ENCODE measurements around the gene PFAS.
A peak's percentile ranks its signal among the peaks of the same experiment; 100 is the strongest.

PFAS gene

DNA sequence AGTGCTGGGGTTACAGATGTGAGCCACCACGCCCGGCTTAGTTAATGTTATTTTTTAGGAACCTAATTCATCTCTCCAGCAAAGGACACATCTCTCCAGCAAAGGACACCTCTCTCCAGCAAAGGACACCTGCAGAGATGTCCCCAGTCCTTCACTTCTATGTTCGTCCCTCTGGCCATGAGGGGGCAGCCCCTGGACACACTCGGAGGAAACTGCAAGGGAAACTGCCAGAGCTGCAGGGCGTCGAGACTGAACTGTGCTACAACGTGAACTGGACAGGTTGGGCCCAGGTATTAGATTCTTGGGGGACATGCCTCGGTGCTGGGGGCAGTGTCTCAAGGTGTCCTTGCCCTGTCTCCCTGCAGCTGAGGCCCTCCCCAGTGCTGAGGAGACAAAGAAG, 4.7 kb downstream of the PFAS start:
- H3F3A ChIP-seq (ENCODE audit: insufficient read depth, low read length), result no peaks in the 10 kb centered on the region
- H2AFZ ChIP-seq (ENCODE audit: low read length), result no peak overlapping the region
- H4K20me1 ChIP-seq (ENCODE audit: insufficient read depth, low read length), result no peaks in the 10 kb centered on the region
- no peak overlapping the region for H3K27ac ChIP-seq (ENCODE audit: low read depth, low read length, poor library complexity, severe bottlenecking)
- H3K4me3 ChIP-seq (ENCODE audit: low read depth, low read length, poor library complexity, severe bottlenecking), result no peak overlapping the region
- H3K4me2 ChIP-seq (ENCODE audit: low read length), result no peak overlapping the region
- H3K9ac ChIP-seq (ENCODE audit: low read length), result no peak overlapping the region
- peaks cover 49% of the 10 kb centered on the region for H3K36me3 ChIP-seq (ENCODE audit: insufficient read depth, low read length)
- no peak for TF ChIP-seq EZH2 (IDR thresholded peaks at IDR 0.05; ENCODE audit: borderline replicate concordance, low read length)
- TF ChIP-seq, protein P1, sequence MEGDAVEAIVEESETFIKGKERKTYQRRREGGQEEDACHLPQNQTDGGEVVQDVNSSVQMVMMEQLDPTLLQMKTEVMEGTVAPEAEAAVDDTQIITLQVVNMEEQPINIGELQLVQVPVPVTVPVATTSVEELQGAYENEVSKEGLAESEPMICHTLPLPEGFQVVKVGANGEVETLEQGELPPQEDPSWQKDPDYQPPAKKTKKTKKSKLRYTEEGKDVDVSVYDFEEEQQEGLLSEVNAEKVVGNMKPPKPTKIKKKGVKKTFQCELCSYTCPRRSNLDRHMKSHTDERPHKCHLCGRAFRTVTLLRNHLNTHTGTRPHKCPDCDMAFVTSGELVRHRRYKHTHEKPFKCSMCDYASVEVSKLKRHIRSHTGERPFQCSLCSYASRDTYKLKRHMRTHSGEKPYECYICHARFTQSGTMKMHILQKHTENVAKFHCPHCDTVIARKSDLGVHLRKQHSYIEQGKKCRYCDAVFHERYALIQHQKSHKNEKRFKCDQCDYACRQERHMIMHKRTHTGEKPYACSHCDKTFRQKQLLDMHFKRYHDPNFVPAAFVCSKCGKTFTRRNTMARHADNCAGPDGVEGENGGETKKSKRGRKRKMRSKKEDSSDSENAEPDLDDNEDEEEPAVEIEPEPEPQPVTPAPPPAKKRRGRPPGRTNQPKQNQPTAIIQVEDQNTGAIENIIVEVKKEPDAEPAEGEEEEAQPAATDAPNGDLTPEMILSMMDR (IDR thresholded peaks at IDR 0.05; ENCODE audit: low read length), result peak; percentile 32; the same call in 1 of the 2 replicates
- peaks cover 20% of the 10 kb centered on the region for H3K79me2 ChIP-seq (ENCODE audit: insufficient read depth, low read length)
- no peaks in the 10 kb centered on the region for H3K9me3 ChIP-seq (ENCODE audit: low read length)
- no peaks in the 10 kb centered on the region for H3K27me3 ChIP-seq (ENCODE audit: insufficient read depth, low read length)
- no peaks in the 10 kb centered on the region for H3K9me2 ChIP-seq (ENCODE audit: low read depth, low read length)
- H3K4me1 ChIP-seq (ENCODE audit: insufficient read depth, low read length, severe bottlenecking), result peaks cover 13% of the 10 kb centered on the region

DNA sequence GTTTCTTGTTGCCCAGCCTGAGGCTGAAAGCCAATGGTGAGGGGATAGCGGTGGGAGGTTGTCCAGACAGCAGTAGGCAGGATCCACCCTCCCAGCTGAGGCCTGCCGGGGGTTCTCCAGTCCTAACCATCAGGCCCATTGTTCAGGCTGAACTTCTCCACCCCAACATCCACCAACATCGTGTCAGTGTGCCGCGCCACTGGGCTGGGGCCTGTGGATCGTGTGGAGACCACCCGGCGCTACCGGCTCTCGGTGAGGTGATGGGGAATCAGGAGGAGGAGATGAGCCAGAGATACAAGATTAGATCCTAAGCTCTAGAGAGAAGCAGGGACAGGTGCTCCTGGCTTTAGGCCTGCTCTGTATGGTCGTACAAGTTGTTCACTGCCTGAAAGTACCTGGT, 5.8 kb downstream of the PFAS start:
- Histone ChIP-seq H4K20me1 (ENCODE audit: insufficient read depth, low read length) (no peaks in the 10 kb centered on the region), H3K36me3 (ENCODE audit: insufficient read depth, low read length) (peaks cover 60% of the 10 kb centered on the region), H2AFZ (ENCODE audit: low read length) (no peak overlapping the region), H3K9me2 (ENCODE audit: low read depth, low read length) (no peaks in the 10 kb centered on the region), H3K27ac (ENCODE audit: low read depth, low read length, poor library complexity, severe bottlenecking) (no peak overlapping the region), H3K4me1 (ENCODE audit: insufficient read depth, low read length, severe bottlenecking) (peaks cover 9% of the 10 kb centered on the region), H3K4me2 (ENCODE audit: low read length) (no peak overlapping the region), H3K27me3 (ENCODE audit: insufficient read depth, low read length) (no peaks in the 10 kb centered on the region), H3F3A (ENCODE audit: insufficient read depth, low read length) (no peaks in the 10 kb centered on the region), H3K79me2 (ENCODE audit: insufficient read depth, low read length) (peaks cover 14% of the 10 kb centered on the region), H3K4me3 (ENCODE audit: low read depth, low read length, poor library complexity, severe bottlenecking) (no peak overlapping the region), H3K9me3 (ENCODE audit: low read length) (no peaks in the 10 kb centered on the region), H3K9ac (ENCODE audit: low read length) (no peak overlapping the region)
- TF ChIP-seq, protein P1 (IDR thresholded peaks at IDR 0.05; ENCODE audit: low read length), result no peak
- TF ChIP-seq EZH2 (IDR thresholded peaks at IDR 0.05; ENCODE audit: borderline replicate concordance, low read length), result no peak

DNA sequence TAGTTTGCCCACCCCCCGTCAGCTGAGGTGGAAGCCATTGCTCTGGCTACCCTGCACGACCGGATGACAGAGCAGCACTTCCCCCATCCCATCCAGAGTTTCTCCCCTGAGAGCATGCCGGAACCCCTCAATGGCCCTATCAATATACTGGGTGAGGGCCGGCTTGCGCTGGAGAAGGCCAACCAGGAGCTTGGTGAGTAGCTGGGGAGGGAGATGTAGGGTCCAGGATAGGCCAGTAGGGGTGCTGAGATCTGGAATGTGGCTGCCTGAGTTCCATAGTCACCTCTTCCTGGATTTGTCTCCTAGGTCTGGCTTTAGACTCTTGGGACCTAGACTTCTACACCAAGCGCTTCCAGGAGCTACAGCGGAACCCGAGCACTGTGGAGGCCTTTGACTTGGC, 6.4 kb downstream of the PFAS start:
- peaks cover 66% of the 10 kb centered on the region for H3K36me3 ChIP-seq (ENCODE audit: insufficient read depth, low read length)
- H3K4me2 ChIP-seq (ENCODE audit: low read length), result no peak overlapping the region
- H4K20me1 ChIP-seq (ENCODE audit: insufficient read depth, low read length), result no peaks in the 10 kb centered on the region
- no peaks in the 10 kb centered on the region for H3K9me3 ChIP-seq (ENCODE audit: low read length)
- no peak overlapping the region for H2AFZ ChIP-seq (ENCODE audit: low read length)
- peaks cover 3% of the 10 kb centered on the region for H3K4me1 ChIP-seq (ENCODE audit: insufficient read depth, low read length, severe bottlenecking)
- H3K27ac ChIP-seq (ENCODE audit: low read depth, low read length, poor library complexity, severe bottlenecking), result no peak overlapping the region
- TF ChIP-seq, protein P1 (IDR thresholded peaks at IDR 0.05; ENCODE audit: low read length), result no peak
- TF ChIP-seq EZH2 (IDR thresholded peaks at IDR 0.05; ENCODE audit: borderline replicate concordance, low read length), result no peak
- H3F3A ChIP-seq (ENCODE audit: insufficient read depth, low read length), result no peaks in the 10 kb centered on the region
- H3K9me2 ChIP-seq (ENCODE audit: low read depth, low read length), result no peaks in the 10 kb centered on the region
- peaks cover 8% of the 10 kb centered on the region for H3K79me2 ChIP-seq (ENCODE audit: insufficient read depth, low read length)
- no peaks in the 10 kb centered on the region for H3K27me3 ChIP-seq (ENCODE audit: insufficient read depth, low read length)
- no peak overlapping the region for H3K9ac ChIP-seq (ENCODE audit: low read length)
- no peak overlapping the region for H3K4me3 ChIP-seq (ENCODE audit: low read depth, low read length, poor library complexity, severe bottlenecking)
